H54 (cell line): ENCODE measurements around the gene PAX2.
"Not testable (repeated sequence)": the region's sequence is repeated elsewhere in the genome, so short reads cannot be mapped to it uniquely, and the experiment has no call there.

Experiments
- DNase-seq: peaks from one replicate; pipeline ENCODE4 v3.0.0; 2011; ENCODE audit warnings: low spot score, mixed read lengths; ENCODE audit not compliant: insufficient read length
- FAIRE-seq: peaks from 3 replicates; lab custom pipeline; 2011; peaks lifted over from hg19 to GRCh38; lab: Jason Lieb, UNC
- POLR2A ChIP-seq: IDR thresholded peaks from 2 replicates; pipeline ENCODE4 v1.6.1; 2011; ENCODE audit warnings: low read depth, mild to moderate bottlenecking, low read length

Gene PAX2

DNA sequence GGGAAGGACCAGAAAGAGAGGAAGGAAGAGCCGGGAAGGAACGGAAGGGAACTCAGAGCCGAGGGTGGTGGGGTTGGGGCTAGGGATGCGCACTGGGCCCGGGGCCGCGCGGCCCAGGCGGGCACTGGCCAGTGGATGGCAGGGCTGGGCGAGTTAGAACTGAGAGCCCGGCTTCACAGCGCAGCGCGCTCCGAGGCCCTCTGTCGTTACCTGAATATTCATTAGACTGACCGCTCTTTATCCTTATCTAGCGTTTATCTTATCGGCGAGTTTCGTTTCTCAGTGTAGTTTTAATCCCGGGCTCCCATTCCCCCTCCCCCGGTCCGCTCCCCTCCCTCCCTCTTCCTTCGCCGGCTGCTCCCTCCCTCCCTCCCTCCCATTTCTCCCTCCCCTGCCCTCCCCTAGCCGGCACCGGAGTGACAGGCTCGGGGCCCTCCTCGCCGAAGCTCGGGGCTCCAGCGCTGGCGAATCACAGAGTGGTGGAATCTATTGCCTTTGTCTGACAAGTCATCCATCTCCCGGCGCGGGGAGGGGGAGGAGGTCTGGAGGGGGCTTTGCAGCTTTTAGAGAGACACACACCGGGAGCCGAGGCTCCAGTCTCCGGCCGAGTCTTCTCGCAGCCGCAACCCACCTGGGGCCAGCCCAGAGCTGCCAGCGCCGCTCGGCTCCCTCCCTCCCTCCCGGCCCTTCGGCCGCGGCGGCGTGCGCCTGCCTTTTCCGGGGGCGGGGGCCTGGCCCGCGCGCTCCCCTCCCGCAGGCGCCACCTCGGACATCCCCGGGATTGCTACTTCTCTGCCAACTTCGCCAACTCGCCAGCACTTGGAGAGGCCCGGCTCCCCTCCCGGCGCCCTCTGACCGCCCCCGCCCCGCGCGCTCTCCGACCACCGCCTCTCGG, at the start of gene PAX2:
Gene PAX2, plus strand, starts transcription at position 596 of the 895 bp plus-strand sequence. CDS start 679 bp downstream, outside the sequence.
- no peak for FAIRE-seq
- no peak for DNase-seq
- no peak for TF ChIP-seq POLR2A

DNA sequence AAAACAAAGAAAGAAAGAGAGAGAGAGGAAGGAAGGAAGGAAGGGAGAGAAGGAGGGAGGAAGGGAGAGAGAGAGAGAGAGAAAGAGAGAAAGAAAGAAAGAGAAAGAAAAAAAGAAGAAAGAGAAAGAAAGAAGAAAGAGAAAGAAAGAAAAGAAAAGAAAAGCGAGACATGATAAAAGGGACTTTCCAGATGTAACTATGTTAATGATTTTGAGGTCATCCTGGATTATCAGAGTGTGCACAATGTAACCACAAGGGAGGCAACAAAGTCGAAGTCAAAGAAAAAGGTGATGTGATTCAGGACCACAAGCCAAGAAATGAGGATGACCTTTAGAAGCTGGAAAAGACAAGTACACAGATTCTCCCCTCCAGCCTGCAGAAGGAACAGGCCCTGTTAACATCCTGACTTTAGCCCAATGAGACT, 48.9 kb upstream of the PAX2 start:
- DNase-seq (no peak), FAIRE-seq (no peak)
- no peak for TF ChIP-seq POLR2A

DNA sequence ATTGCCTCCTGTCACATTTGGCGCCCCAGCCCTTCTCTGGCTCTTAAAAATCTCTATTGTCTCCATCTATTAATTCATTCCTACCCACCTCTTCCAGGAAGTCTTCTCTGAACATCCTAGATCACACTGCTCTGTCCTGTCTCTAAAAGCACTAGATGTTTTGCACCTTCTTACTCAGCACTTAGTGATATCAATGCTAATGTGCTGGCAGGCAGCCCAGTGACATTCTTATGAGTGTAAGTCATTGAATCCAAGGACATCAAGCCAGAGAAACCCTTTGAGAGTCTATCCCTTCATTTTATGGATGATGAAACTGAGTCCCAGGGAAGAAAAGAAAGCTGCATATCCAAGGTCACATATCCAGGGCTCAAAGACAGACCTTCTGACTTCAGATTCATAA, 48.3 kb upstream of the PAX2 start:
- no peak for FAIRE-seq
- TF ChIP-seq POLR2A, result no peak
- peak; percentile 51 for DNase-seq

DNA sequence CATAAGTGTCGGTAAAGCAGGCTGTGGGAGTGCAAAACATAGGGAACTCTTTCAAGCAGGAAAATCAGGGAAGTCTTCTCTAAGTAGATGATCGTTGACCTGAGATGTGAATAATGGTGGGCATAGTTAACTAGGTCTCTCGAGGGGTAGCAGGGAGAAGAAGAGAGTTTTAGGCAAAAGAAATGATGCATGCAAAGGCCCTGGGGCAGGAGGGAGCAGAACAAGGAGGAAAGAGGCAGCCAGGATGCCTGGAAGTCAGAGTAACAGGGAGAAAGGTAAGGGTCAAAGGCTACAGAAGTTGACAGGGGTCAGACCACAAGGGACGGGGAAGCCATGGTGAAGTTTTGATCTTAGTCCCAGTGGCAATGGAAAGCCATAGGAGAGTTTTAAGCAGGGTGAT, 47.8 kb upstream of the PAX2 start:
- FAIRE-seq (no peak), DNase-seq (no peak)
- no peak for TF ChIP-seq POLR2A

DNA sequence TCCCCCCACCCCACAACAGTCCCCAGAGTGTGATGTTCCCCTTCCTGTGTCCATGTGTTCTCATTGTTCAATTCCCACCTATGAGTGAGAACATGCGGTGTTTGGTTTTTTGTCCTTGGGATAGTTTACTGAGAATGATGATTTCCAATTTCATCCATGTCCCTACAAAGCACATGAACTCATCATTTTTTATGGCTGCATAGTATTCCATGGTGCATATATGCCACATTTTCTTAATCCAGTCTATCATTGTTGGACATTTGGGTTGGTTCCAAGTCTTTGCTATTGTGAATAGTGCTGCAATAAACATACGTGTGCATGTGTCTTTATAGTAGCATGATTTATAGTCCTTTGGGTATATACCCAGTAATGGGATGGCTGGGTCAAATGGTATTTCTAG, 43.7 kb upstream of the PAX2 start:
- FAIRE-seq, DNase-seq: not testable (repeated sequence)

DNA sequence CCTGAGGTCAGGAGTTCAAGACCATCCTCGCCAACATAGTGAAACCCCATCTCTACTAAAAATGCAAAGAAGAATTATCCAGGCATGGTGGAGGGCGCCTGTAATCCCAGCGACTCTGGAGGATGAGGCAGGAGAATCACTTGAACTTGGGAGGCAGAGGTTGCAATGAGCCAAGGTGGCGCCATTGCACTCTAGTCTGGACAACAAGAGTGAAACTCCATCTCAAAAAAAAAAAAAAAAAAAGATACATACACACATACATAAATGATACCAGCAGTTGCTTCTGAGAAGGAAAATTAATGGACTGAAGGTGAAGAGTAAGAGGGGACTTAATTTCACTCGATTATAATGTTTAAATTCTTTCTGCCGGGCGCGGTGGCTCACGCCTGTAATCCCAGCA, 40.2 kb upstream of the PAX2 start:
- no peak for TF ChIP-seq POLR2A
- FAIRE-seq (no peak), DNase-seq (no peak)

DNA sequence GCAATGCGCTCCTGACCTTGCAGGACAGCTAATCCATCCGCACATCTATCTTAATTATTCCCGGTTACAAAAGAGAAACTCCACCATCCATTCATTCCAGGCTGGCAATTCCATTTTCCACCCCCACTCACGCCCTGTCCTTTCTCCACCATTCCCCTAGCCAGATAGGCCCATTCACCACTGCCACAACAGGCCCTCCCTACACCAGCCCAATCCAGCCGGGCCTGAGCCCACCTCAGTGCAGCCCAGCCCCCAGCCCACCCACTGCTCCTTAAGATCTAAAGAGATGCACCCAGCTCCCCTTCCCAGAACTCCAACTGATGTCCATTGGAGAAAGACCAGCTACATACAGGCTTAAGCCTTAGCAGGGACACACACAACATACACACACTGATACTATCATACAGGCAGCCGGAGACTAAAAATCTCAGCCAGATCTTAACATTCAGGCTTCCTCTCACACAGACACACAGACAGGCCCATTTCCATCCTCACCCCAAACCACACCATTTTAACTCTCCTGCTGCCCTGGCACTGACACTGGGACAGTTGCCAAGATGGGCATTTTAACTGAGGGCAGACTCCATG, 38.0 kb upstream of the PAX2 start:
- FAIRE-seq (no peak), DNase-seq (no peak)
- TF ChIP-seq POLR2A, result no peak

DNA sequence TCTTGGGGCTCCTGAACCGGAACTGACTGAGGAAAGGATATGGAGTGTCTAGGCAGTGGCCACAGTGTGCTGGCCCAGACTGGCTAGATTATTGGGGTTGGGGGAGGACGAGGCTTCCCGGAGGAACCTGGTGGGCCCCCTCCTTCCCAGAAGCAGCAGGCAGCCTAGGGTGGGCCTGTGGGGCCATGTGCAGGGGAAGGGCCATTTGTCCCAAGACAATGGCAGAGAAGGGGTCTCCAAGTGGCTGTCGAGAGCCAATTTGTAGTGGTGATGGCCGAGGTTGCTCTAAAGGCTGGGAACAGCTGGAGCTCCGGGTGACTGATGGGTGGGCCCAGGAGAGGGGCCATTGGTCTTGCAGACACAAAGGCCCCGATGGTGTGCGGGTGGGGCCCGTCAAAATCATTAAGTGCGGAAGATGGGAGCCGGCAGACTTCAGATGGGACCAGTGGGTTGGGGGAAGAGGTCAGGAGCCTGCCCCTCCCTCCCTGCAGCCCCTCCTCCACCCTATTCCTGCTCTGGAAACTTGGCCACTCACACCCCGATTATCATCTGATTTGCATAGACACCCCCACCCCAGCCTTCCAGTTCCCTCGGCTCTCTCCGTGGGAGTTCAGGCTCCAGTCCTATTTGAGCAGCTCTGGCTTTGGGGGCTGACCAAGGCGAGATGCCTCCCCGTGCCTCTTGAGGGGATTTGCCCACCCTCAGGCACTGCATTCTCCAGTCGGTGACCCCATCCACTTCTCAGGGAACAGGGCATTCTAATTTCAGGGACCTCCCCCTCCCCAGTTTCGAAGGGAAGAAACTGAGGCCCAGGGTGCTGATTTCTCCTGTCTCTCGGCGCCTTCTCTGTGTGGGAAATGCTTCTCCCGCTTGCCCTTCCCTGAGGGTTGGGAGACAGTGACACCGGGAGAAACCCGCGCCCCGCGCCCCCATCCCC, 36.0 kb upstream of the PAX2 start:
- DNase-seq, result no peak
- no peak for FAIRE-seq
- no peak for TF ChIP-seq POLR2A

DNA sequence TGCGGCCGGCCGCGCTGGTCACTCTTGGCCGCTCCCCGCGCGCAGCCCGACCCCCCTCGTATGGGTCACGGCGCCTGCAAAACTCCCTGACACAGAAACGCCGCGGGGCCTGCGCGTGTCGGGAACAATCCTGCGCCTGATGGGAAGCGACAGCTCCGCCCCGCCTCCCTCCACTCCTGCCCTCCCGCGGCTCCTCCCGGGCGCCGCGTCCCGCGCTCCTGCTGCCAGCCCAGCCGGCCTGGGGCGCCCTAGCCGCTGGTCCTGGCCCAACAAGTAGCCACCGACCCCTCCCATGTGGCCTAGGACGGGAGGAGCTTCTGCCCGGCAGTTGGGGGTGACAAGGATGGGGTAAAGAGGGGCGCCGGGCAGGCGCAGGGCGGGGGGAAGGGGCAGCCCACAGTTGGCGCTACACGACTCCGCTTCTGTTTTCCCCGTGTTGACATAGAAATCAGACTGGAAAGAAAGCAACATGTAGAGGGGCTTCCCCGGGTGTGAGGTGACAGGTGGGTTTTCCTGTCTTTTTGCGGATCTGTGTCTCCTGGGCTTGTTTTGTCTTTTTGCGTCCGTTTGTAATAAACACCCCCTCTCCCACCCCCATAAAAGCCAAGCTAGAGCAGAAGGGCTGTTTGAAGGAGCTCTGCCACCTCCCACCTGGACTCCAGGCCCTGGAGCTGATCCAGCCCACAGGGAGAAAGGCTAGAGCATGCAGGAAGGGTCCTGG, 35.1 kb upstream of the PAX2 start:
- DNase-seq (no peak), FAIRE-seq (no peak)
- TF ChIP-seq POLR2A, result no peak

DNA sequence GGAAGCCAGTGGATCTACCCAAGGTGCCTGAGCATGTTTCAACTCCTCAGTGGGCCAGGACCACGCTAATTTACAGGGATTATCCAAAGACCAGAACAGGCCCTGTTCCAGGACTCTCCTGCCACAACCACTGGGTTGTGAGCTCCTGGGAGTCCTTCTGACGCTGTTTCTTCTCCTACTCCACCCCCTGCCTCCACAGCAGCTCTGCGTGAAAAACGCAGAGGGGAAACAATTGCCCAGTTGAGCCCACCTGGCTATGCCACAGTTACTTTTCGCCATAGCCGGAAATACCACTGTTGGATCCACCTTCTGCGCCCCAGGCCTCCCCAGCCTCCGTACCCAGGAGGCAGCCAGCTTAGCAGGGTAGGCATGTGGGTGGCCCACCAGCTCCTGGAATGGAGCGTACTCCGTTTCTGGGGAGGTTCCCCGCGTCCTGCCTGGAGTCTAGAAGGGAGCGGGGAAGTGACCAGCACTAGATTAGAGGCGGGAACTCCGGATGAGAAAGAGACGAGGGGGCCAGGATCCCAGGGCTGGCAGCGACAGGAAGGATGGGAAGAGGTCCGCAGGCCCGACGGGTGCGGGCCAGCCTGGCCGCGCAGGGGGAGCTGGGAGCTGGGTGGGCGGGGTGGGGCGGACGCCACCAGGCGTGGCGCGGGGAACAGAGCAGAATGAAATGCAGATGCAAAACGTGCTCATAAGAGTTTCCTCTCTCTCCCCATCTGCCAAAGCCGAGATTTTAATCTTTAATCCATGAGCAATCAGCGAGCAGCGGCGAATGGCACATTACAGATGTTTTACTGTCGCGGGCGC, 32.1 kb upstream of the PAX2 start:
- FAIRE-seq, result no peak
- no peak for DNase-seq
- no peak for TF ChIP-seq POLR2A

DNA sequence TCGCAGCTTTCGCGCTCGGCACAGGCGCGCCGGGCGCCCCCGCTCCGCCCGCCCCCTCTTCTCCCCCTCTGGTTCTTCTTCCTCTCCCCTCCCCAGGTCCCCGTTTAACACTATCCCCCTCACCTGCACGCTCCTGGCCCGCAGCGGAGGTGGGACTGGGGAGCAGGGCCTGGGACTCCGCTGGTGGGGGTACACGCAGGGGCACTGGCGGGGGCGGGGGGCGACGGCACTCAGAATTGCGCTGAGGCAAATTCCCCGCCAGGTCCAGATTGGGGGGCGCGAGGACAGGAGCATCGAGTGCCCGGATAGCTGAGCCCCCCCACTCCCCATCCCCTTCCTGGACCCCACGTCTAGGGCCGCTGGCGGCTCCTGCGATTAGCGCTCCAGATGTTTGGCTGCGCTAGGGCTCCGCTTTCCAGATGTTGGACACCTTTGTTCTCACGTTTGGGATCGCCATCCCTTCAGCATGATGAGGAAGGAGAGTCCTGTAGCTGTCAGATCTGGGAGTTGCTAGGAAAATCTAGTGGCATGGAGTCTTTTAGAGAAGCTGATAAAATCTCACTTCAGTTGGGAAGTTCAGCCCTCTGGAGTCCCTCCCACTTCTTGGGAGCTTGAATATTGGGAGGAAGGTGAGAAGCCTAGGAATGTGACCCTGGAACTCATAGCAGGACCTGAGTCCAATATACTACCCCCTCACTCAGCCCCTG, 31.4 kb upstream of the PAX2 start:
- no peak for TF ChIP-seq POLR2A
- DNase-seq, result no peak
- no peak for FAIRE-seq

DNA sequence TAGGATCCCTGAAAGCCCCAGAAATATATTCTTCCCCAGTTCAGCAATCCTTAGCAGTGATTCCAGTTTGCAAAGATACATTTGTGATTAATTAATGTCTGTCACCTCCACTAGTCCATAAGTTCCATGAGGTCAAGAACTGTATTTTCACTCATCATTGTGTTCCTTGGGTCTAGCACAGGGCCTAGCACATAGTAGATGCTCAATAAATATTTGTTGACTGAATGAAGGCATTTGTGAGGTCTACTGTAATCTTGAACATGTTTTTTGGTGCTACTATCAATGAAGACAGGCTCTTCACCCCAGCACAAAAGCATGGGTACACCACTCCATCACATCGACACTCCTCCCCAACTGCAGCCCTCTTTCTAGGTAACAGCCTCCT, 30.8 kb upstream of the PAX2 start:
- DNase-seq (no peak), FAIRE-seq (no peak)
- TF ChIP-seq POLR2A, result no peak
